Jurkat, Clone E6-1 (cell line): ENCODE results near the gene FNDC3A.
"Not testable (repeated sequence)": the region's sequence is repeated elsewhere in the genome, so short reads cannot be mapped to it uniquely, and the experiment has no call there.

Experiments used
- DNase-seq: peaks from one replicate; pipeline ENCODE4 v3.0.0-alpha.2; 2011; ENCODE audit warnings: low read depth, low spot score
- H3K4me3 ChIP-seq: 2 replicates; pipeline ENCODE4 v1.5.1; 2011; ENCODE audit warnings: mild to moderate bottlenecking, low read length, control low read depth, moderate library complexity

FNDC3A gene

GRCh38 chr13:49022472-49023144, 46.9 kb downstream of the FNDC3A start:
- no peak for DNase-seq
- H3K4me3 ChIP-seq, result no peak overlapping the region

DNA sequence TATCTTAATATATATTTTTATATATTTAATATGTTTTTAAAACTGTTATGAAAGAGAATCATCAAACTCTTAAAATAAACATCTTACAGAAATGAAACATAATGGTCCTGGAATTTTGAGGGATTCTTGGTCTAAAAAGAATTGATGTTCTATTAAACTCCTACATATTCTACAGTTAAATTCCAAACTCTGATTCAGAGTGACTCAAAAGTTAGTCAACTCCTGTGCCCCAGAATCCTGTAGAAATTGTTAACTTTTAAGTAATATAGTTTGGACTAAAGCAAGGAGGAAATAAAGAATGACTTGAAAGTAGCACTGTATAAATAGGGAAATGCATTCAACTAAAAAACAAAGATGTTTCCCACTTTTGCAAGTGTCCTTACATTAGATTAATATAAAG, 47.7 kb downstream of the FNDC3A start:
- no peak for DNase-seq
- no peak overlapping the region for H3K4me3 ChIP-seq

GRCh38 chr13:49026851-49027250, 51.1 kb downstream of the FNDC3A start:
- no peak for DNase-seq
- H3K4me3 ChIP-seq, result no peak overlapping the region

GRCh38 chr13:49029570-49029969, 53.9 kb downstream of the FNDC3A start:
- no peak overlapping the region for H3K4me3 ChIP-seq
- DNase-seq, result no peak

- DNase-seq, result no peak
- H3K4me3 ChIP-seq, result no peak overlapping the region
Observed at GRCh38 chr13:49030213-49030612, 54.5 kb downstream of the FNDC3A start.

DNA sequence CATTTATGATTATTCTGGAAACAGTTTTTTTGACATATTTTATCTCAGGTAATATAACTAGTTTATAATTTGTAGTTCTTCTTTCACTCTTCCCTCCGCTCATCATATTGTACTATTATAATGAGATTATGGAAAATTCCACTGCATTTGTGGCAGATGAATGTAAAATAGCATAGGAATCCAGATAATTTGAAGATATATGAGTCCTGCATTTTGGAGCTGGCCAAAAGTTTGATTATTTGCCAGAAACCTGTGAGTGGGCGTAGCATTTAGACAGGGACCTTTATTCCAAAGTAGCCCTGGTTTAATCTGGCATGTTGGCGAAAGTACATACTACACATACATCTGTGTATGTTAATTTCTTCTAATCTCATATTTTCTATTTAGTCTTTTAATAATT, 65.2 kb downstream of the FNDC3A start:
- no peak for DNase-seq
- no peak overlapping the region for H3K4me3 ChIP-seq

DNA sequence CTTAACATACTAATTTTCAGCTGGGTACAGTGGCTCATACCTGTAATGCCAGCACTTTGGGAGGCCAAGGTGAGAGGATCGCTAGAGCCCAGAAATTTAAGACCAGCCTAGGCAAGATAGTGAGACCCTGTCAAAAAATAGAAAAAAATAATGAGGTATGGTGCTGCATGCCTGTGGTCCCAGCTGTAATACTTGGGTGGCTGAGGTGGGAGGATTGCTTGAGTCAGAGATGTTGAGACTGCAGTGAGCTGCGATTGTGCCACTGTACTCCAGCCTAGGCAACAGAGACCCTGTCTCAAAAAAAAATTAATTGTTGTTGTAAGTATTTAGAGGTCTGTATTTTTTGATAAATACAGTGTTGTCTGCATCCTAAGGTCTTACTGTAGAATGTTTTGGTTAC, 66.8 kb downstream of the FNDC3A start:
- no peak for DNase-seq
- H3K4me3 ChIP-seq, result no peak overlapping the region

DNA sequence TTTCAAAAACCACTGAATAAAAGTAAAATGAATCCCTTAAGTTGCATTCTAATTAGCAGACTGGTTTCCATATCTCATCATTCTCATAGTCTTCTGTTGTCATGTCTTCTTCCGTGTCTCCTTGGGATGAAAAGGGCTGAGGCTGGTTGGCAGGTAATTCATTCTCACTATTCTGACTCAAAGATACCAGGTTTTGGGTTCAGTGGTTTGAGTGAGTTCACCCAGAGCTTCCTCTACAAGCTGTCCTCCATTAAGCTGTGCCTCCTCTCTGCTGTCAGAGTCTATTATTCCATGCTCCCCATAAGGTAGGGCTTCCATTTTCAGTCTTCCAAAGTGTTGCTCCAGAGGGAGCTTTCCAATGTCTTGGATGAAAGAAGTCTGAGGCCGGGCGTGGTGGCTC, 68.3 kb downstream of the FNDC3A start:
- no peak for DNase-seq
- no peak overlapping the region for H3K4me3 ChIP-seq

- no peak overlapping the region for H3K4me3 ChIP-seq
- DNase-seq, result no peak
Observed at GRCh38 chr13:49044836-49045235, 69.1 kb downstream of the FNDC3A start.

- H3K4me3 ChIP-seq, result no peak overlapping the region
- no peak for DNase-seq
Observed at GRCh38 chr13:49046002-49046401, 70.3 kb downstream of the FNDC3A start.

DNA sequence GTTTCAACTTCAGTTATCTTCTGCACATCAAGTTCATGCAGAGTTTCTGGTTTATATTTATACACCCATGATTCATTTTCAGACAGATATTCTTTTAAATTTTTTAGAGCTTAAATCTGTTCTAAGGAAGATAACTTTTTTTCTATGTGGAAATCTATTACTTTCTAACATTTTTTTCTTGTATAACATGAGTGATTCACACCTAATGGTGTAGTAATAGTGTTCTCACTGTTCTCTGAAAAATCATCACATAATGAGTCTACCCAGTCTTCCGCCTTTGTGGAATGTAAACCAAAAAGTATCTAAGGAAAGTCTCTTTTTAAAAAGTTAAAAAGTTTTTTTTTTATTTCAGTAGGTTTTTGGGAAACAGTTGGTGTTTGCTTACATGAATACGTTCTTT, 70.8 kb downstream of the FNDC3A start:
- no peak overlapping the region for H3K4me3 ChIP-seq

DNA sequence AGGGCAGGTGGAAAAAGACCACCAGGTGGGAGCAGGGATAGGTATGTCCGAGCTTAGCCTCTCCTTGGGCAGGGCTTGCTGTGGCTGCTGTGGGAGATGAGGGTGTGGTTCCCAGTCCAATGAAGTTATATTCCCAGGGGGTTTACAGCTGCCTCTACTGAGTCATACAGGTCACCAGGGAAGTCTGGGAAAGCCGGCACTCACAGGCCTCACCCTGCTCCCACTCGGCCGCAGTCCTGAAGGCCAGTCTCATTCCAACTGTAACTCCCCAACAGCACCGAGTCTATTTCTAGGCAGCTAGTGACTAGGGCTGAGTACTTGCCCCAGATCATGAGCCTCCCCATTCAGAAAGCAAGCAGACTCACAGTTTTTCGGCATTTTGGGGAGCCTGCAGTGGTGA, 77.1 kb downstream of the FNDC3A start:
- no peak for DNase-seq
- H3K4me3 ChIP-seq, result no peak overlapping the region

More for the DNA sequence above, 70.8 kb downstream of the FNDC3A start:
- DNase-seq, result no peak

DNA sequence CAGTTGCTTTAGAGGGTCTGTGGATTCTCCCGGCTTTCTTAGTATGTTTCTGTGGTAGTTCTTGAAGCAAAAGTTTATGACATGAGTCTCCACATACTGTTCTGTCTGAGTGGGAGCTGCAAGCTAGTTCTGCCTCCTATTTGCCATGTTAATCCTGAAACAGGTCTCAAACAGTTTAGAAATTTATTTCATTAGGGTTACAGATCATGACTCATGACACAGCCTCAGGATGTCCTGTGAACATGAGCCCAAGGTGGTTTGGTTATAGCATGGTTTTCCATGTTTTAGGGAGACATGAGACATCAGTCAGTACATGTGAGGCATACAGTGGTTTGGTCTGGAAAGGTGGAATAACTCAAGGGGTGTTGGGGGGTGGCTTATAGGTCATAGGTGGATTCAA, 77.5 kb downstream of the FNDC3A start:
- no peak overlapping the region for H3K4me3 ChIP-seq
- DNase-seq, result no peak

DNA sequence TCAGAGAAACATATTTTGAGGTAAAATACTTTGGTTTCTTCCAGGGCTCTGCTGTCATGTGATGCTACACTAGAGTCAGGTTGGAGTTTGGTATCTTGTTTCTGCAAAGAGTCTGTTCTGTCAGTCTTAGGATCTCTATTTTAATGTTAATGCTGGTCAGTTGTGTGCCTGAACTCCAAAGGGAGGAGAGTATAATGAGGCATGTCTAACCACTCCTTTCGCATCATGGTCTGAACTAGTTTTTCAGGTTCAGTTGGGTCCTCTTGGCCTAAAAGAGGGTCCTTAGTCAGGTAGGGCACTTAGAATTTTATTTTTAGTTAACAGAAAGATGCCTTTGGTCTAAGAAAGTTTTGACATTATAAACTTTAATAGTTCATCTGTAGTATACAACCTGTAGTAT, 78.2 kb downstream of the FNDC3A start:
- H3K4me3 ChIP-seq, result no peak overlapping the region
- no peak for DNase-seq

GRCh38 chr13:49055021-49055420, 79.3 kb downstream of the FNDC3A start:
- H3K4me3 ChIP-seq, result no peak overlapping the region
- DNase-seq, result no peak

- H3K4me3 ChIP-seq, result no peak overlapping the region
- DNase-seq, result no peak
Observed at GRCh38 chr13:49057176-49057575, 81.5 kb downstream of the FNDC3A start.

DNA sequence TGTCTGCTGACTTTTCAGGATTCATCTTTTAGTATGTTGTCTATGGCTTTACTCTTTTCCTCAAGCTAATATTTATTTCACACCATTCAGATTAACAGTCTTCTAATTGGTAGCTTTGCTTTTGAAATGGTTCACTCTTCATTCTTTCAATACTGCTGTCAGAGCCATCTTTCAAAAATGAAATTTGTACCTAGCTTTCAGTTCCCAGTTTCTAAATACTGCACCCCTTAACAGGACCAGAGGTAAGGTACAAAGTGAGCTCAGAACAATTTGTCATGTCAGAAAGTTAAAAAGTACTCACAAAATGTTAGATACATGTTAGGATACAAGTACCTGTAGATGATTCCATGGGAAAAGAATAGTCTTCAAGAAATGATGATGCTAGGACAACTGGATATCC, 83.0 kb downstream of the FNDC3A start:
- H3K4me3 ChIP-seq, result no peak overlapping the region
- DNase-seq, result no peak

GRCh38 chr13:49060678-49061387, 85.1 kb downstream of the FNDC3A start:
- DNase-seq, result no peak
- H3K4me3 ChIP-seq, result no peak overlapping the region

DNA sequence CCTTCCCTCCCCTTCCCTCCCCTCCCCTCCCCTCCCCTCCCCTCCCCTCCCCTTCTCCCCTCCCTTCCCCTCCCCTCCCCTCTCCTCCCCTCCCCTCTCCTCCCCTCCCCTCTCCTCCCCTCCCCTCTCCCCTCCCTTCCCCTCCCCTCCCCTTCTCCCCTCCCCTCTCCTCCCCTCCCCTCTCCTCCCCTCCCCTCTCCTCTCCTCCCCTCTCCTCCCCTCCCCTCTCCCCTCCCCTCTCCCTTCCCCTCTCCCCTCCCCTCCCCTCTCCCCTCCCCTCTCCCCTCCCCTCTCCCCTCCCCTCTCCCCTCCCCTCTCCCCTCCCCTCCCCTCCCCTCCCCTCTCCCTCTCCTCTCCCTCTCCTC, 85.7 kb downstream of the FNDC3A start:
- H3K4me3 ChIP-seq, DNase-seq: not testable (repeated sequence)

- no peak overlapping the region for H3K4me3 ChIP-seq
- DNase-seq, result no peak
Observed at GRCh38 chr13:49062297-49062896, 86.7 kb downstream of the FNDC3A start.

DNA sequence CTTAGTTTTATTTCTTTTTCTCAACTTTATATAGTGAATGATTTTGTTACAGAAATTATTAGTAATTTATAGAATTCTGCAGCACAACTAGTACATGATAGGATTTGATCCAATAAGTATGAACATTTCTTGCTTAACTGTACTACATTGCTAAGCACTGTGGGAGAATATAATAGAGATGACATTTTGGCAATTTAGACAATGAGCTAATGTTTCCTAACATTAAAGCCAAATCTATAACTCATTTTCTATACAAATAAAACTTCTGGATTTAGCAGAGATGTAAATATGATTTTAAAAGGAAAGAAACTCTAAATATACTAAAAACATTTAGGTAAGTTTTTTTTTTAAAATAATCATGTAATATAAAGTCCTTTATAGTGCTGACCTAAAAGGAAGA, 87.3 kb downstream of the FNDC3A start:
- DNase-seq, result no peak

More for the DNA sequence above, 87.3 kb downstream of the FNDC3A start:
- no peak overlapping the region for H3K4me3 ChIP-seq
